Suprapubic skin (tissue), 4 donors: Measurements from ENCODE around the gene FAM241A.
"Not testable (repeated sequence)": the region's sequence is repeated elsewhere in the genome, so short reads cannot be mapped to it uniquely, and the experiment has no call there.

Source experiments
- EP300 ChIP-seq: sonication (generic); formaldehyde crosslinking; IDR thresholded peaks from one replicate; pipeline ENCODE4 v1.6.1; 2017; ENCODE audit warnings: antibody characterized with exemption
- POLR2A ChIP-seq, 2 donors: fragments of 450-650 bp; IDR thresholded peaks; one replicate each; pipeline ENCODE4 v1.6.1; 2017; ENCODE audit warnings: antibody characterized with exemption in 2 of 2, mild to moderate bottlenecking in 2 of 2, moderate library complexity in 2 of 2
- POLR2AphosphoS5 ChIP-seq, 3 donors: sonication (generic); formaldehyde crosslinking; IDR thresholded peaks; one replicate each; pipeline ENCODE4 v1.6.1; 2017; ENCODE audit warnings: antibody characterized with exemption in 3 of 3
- TF ChIP-seq, protein P1 (sequence below), 2 donors: fragments of 200-600 bp in 1 of 2; fragments of 450-650 bp in 1 of 2; sonication (generic) in 1 of 2; IDR thresholded peaks; one replicate each; pipeline ENCODE4 v1.5.1; 2016 to 2019; ENCODE audit warnings: antibody characterized with exemption in 2 of 2, mild to moderate bottlenecking in 1 of 2, moderate library complexity in 1 of 2

DNA sequence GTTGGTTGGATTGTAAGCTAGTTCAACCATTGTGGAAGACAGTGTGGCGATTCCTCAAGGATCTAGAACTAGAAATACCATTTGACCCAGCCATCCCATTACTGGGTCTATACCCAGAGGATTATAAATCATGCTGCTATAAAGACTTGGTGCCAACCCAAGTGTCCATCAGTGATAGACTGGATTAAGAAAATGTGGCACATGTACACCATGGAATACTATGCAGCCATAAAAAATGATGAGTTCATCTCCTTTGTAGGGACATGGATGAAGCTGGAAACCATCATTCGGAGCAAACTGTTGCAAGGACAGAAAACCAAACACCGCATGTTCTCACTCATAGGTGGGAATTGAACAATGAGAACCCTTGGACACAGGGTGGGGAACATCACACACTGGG, 18.5 kb downstream of the FAM241A start:
- TF ChIP-seq, protein P1, sequence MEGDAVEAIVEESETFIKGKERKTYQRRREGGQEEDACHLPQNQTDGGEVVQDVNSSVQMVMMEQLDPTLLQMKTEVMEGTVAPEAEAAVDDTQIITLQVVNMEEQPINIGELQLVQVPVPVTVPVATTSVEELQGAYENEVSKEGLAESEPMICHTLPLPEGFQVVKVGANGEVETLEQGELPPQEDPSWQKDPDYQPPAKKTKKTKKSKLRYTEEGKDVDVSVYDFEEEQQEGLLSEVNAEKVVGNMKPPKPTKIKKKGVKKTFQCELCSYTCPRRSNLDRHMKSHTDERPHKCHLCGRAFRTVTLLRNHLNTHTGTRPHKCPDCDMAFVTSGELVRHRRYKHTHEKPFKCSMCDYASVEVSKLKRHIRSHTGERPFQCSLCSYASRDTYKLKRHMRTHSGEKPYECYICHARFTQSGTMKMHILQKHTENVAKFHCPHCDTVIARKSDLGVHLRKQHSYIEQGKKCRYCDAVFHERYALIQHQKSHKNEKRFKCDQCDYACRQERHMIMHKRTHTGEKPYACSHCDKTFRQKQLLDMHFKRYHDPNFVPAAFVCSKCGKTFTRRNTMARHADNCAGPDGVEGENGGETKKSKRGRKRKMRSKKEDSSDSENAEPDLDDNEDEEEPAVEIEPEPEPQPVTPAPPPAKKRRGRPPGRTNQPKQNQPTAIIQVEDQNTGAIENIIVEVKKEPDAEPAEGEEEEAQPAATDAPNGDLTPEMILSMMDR (IDR thresholded peaks at IDR 0.05) = not testable (repeated sequence)
- TF ChIP-seq EP300; POLR2AphosphoS5 (IDR thresholded peaks at IDR 0.05); POLR2A (IDR thresholded peaks at IDR 0.05): not testable (repeated sequence)
